ENCODE data around the gene SLC4A5.
"Not testable (repeated sequence)": the region's sequence is repeated elsewhere in the genome, so short reads cannot be mapped to it uniquely, and the experiment has no call there.

The SLC4A5 gene

DNA sequence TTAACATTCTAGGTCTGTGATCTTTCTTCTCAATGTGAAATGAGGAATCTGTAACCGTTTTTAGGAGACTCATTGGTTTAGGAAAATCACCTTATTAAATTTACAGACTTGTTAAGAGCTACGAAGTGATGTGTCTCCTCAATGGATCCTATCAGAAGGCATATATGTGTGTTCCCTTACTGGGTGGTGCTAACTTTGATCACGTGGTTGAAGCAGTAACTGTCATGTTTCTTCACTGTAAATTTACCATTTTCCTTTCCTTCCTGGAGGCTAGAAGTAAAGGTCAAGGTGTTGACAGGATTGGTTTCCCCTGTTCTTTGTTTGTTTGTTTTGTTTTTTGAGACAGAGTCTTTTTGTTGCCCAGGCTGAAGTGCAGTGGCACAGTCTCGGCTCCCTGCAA, 146.2 kb downstream of the SLC4A5 start:
- DNase-seq, result no peak

DNA sequence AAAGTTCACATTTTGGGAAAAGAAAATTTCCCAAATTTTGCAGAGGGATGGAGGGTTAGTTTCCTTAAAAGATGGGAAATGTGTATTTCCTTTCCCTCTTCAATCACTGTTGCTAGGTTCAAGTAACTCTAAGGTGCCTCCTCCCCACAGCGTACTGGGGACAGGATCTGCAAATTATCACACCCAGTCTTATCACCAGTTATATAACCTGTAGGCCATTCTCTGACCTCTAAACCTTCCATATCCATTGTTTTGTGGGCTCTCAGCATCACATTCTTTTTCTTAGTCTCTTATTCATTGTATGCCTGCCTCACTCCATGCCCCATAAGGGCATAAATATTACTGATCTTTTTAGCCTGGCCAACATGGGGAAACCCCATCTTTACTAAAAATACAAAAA, 148.4 kb downstream of the SLC4A5 start:
- DNase-seq, result no peak

DNA sequence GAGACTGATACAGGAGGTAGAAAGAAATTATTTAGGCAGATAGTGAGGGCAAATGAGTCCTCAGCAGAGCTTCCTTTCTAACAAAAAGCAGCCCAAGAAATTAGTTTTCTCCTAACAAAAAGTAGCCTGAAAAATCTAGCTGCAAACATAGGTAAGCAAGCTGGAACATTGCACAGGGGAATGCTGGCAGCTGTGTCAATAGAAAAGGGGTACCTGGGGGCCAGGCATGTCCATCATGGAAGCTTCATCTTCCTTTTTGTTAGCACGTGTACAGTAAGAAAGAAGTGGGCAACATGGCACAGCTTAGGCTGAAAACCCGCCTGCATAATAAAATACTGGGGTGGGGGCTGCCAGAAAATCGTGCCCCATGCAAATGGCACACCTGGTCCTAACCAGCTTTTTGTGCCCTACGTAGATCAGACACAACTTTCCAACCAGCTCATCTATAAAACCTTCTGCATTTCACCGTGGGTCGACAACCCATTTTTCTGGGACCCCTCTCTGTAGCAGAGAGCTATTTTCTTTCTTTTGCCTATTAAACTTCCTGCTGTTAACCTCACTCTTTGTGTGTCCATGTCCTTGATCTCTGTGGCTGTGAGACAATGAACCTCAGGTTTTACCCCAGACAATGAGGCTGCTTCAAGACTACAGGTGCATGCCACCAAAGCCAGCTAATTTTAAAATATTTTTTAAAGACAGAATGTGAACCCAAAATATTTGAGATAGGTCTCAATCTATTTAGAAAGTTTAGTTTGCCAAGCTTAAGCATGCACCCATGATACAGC, 151.4 kb downstream of the SLC4A5 start:
- DNase-seq, result no peak

DNA sequence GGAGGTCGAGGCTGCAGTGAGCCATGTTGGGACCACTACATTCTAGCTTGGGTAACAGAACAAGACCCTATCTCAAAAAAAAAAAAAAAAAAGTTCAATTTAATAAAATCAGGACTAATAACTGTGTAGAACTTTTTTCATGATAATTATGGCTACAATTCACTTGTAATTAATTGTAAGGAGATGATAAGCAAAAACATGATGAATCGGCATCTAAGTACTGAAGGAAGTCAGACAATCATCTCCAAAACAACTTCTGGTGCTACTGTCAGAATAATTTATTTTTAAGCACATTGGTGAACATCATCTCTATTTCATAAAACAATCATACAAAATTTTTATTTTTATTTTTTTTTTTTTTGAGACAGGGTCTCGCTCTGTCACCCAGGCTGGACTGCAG, 154.5 kb downstream of the SLC4A5 start:
- no peak for DNase-seq

DNA sequence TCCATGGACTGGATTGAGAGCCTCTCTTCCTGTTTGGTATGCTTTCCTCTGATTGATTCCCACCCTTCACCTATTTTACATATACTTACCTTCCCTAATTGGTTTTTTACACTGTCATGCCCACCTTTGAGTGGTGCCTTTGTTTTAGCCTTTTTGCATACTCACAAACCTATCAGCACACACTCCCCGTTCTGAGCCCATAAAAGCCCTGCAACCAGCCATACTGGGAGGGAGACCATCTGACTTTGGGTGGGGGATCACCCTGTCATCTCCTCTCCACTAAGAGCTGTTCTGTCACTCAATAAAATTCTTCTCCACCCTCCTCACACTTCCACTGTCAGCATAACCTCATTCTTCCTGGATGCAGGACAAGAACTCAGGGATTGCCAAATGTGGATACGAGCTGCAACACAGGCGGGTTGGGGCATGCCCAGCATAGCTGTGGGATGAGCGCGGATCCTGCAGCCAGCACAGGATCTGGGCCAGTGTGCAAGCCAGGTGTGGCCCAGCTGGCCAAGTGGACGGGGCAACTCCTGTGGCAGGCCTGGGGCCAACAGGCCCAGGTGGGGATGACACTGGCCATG, 155.1 kb downstream of the SLC4A5 start:
- DNase-seq, result no peak

DNA sequence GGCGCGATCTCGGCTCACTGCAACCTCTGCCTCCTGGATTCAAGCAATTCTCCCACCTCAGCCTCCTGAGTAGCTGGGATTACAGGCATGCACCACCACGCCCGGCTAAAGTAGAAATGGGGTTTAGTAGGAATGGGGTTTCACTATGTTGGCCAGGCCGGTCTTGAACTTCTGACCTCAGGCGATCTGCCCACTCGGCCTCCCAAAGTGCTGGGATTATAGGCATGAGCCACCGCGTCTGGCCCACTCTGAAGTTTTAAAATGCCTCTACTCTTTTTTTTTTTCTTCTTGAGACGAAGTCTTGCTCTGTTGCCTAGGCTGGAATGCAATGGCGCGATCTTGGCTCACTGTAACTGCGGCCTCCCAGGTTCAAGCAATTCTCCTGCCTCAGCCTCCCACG, 156.5 kb downstream of the SLC4A5 start:
- not testable (repeated sequence) for DNase-seq

DNA sequence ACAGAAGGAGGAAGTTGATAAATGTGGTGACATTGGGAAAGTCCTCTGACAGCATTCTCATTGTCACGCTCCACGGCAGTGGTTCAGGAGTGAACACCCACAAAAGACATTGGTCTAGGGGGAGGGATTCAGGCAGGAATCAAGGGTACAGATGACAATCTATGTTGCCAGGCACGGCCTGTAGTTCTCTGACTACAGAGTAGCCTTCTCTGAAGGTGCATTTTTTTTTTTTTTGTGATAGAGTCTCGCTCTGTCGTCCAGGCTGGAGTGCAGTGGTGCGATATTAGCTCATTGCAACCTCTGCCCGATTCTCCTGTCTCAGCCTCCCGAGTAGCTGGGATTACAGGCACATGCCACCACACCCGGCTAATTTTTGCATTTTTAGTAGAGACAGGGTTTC, 157.2 kb downstream of the SLC4A5 start:
- DNase-seq, result no peak

DNA sequence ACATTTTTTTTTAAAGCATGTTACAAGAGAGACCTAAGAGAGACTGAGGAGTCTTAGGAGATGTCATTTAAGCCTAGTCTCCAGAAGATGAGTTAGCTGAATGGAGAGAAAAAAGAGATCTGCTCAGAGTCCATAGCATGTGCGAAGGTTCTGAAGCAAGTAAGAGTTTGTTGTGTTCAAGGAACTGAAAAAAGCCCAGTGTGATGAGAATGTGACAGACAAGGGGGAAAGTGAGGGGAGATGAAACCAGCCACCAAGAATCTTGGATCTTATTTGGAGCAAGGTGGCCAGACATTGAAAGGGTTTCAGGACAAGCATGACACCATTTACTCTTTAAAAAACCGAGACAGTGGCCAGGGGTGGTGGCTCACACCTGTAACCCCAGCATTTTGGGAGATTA, 159.3 kb downstream of the SLC4A5 start:
- DNase-seq, result no peak

DNA sequence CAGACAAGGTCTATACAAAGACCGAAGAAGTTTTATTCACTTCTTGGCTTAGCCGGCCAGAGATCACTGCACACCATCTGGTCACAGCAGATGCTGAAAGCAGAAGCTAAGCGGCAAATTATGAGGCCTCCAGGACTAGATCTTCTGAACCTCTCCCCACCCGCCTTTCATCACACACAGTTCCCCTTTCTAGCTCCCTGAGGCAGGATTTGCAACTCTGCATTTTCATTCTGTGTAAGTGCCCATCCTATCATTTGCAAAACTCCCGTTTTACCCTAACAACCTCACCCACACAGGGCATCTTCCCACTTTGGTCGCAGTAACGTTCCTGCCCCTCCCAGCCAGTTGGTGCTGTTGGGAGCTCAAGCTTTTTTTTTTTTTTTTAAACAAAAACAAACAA, 161.5 kb downstream of the SLC4A5 start:
- DNase-seq, result no peak

DNA sequence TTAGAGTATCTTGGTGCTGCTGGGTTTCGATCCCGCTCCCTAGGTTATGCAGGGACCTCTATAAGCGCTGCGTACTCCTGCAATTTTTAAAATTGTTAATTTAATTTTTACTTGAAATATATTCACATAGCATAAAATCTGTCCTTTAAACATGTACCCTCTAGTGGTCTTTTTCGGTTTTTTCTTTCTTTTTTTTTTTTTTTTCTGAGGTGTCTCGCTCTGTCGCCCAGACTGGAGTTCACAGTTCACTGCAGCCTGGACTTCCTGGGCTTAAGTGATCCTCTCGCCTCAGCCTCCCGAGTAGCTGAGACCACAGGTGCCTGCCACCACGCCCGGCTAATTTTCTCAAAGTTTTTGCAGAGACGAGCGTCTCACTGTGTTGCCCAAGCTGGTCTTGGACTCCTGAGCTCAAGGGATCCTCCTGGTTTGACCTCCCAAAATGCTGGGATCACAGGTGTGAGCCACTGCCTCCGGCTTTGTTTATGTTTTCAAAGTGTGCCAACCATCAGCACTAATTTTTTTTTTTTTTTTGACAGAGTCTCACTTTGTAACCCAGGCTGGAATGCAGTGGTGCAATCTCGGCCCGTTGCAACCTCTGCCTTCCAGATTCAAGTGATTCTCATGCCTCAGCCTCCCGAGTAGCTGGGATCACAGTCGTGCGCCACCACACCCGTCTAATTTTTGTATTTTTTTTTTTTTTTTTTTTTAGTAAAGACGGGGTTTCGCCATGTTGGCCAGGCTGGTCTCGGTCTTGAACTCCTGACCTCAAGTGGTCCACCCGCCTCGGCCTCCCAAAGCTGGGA, 164.0 kb downstream of the SLC4A5 start:
- DNase-seq, result no peak

DNA sequence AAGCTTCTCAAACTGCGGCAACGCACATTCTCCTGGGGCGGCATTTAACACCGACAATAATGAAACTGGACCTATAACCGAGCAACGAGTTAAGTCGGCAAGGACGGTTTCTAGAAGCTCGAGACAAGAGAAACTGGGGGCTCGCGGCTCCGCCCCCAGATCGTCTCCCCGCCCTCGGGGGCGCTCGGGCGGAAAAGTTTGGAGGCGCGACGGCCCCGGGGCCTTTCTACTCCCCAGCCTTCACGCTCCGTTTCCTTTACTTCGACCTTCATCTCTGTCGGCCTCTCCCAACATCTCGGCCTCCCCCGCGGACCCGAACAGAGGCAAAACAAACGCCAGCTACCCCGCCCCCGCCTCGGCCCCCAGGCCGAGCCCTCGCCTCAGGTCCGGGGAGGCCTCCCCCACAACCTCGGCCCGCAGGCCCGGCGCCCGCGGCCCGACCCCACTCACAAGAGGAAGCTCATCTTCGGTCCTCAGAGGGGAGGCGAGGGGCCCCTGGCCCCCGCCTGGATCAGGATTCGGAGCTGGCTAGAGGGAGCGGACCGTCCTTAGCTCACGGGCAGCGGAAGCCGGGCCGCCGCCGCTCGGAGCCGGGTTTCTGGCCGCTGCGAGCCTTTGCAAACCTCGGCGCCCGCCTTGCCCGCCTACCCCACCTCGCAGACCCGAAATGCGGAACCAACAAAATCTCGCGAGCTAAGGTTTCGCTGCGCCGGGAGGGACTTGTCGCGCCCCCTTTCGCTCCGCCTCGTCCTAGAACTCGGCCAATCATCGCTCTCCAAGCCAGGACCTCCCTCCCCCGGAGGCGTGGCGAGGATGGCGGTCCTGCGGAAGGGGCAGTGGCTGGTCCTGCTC, 164.8 kb downstream of the SLC4A5 start, which contains the start of gene MOB1A:
Gene MOB1A (minus strand): TSS at position 669 of the 852 bp plus-strand sequence. CDS start 205 bp downstream, at position 464.
- peak; percentile 99 for DNase-seq

DNA sequence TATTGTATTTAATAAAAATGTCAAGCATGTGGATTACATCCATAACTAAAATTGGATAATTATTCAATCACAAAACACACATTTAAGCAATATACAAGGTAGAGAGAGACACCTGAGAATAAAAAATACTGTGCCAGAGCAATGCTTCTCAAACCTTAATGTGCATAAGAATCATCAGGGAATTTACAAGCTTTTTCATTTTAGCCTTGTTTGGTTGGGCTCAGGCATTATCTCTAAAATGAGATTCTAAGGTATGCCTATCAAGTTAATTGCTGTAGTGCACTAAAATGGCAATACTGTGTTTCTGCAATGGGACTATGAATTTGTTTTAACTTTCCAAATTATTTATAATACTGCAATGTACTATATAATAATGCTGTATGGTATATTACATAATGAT, 165.5 kb downstream of the SLC4A5 start:
- no peak for DNase-seq

DNA sequence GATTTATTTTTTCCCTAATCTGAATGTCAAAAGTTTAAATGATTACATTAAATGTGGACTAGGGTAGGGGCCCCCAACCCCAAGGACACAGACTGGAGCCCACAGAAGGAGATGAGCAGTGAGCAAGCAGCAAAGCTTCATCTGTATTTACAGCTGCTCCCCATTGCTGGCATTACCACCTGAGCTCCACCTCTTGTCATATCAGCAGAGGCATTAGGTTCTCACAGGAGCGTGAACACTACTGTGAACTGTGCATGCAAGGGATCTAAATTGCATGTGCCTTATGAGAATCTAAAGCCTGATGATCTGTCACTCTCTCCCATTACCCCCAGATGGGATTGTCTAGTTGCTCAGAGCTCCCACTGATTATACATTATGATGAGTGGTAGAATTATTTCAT, 168.3 kb downstream of the SLC4A5 start:
- no peak for DNase-seq

DNA sequence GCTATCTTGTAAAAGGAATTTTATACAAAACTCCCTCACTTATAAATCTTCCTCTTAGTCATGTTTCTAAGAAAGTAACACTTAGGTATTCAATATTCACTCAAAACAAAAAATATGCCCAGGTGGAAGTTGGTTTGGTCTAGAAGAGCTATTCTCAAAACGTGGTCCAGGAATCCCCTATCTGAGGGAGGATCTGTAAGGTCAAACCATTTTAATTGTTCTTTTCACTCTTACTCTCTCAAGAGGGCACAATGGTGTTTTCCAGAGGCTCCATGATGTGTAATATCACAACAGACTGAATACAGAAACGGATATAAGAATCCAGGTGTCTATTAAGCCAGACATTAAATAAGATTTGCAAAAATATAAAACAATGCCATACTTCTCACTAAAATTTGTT, 174.5 kb downstream of the SLC4A5 start:
- DNase-seq, result no peak
